Raji (cell line): ENCODE results near the gene MLF2.

Experiments
- POLR2A ChIP-seq: IDR thresholded peaks from 2 replicates; pipeline ENCODE4 v1.6.1; 2011; ENCODE audit warnings: low read depth, low read length, control low read depth; ENCODE audit not compliant: insufficient read depth

MLF2 gene

DNA sequence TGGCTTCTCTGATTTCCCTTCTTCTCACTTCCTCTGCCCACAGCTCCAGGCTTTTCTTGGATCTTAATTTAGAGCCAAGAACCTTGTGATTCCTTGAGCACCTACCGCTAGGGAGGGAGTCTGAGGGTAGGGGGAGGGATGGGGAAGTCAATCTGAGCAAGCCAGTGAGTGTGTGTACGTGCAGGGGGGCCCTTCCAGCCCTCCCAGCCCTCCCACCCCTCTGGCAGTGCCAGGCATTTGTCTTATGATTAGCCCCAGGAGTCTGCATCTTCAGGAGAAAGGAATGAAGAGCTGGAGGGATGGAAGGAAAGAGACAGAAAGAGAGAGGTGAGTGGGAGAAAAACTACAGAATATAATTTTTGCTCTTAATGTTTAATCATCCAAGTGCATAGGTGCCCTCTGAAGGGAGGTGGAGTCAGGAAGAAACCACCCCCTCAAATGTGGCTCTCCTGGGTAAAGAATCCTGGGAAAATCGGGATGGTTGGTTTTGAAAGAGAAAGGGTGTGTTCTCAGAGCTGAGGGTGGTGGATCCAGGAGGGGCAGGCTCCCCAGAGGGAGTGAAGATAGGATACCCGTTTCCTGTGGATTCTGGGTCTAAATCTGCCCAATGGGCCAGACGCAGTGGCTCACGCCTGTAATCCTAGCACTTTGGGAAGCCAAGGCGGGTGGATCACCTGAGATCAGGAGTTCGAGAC, 54.4 kb downstream of the MLF2 start:
- no peak for TF ChIP-seq POLR2A
